GM19463 (cell line): ENCODE data around the gene TTC23.

Experiments used
- ATAC-seq: cut with Tn5 transposase; IDR thresholded peaks from one replicate; pipeline ENCODE4 v1.9.1; 2021; ENCODE audit warnings: mild to moderate bottlenecking, moderate library complexity; ENCODE audit not compliant: unreplicated experiment

The TTC23 gene

GRCh38 chr15:99106417-99107220 lies 142.8 kb downstream of the TTC23 start:
- no peak for ATAC-seq

GRCh38 chr15:99105514-99106341 lies 143.7 kb downstream of the TTC23 start:
- peak; percentile 38 for ATAC-seq

GRCh38 chr15:99104788-99105513 lies 144.4 kb downstream of the TTC23 start, which contains the start of gene SYNM:
Gene SYNM, plus strand, starts transcription at chr15:99105080. Its CDS starts 120 bp downstream, at chr15:99105200.
- ATAC-seq, result peak; percentile 55

- no peak for ATAC-seq
Observed at GRCh38 chr15:99103279-99103678, 146.1 kb downstream of the TTC23 start.

- ATAC-seq, result no peak
Observed at GRCh38 chr15:99102332-99103235, 146.8 kb downstream of the TTC23 start.

GRCh38 chr15:99101501-99101900 lies 147.9 kb downstream of the TTC23 start:
- no peak for ATAC-seq

- ATAC-seq, result no peak
Observed at GRCh38 chr15:99100245-99101173, 148.9 kb downstream of the TTC23 start.

- ATAC-seq, result no peak
Observed at GRCh38 chr15:99099661-99100060, 149.7 kb downstream of the TTC23 start.

GRCh38 chr15:99098991-99099390 lies 150.4 kb downstream of the TTC23 start:
- ATAC-seq, result no peak

GRCh38 chr15:99098426-99098825 lies 151.0 kb downstream of the TTC23 start:
- ATAC-seq, result no peak

- no peak for ATAC-seq
Observed at GRCh38 chr15:99097441-99098410, 151.7 kb downstream of the TTC23 start.

- no peak for ATAC-seq
Observed at GRCh38 chr15:99096894-99097426, 152.4 kb downstream of the TTC23 start.

- no peak for ATAC-seq
Observed at GRCh38 chr15:99096173-99096893, 153.0 kb downstream of the TTC23 start.

GRCh38 chr15:99095626-99096025 lies 153.8 kb downstream of the TTC23 start:
- ATAC-seq, result no peak

- ATAC-seq, result no peak
Observed at GRCh38 chr15:99092554-99093172, 156.7 kb downstream of the TTC23 start.

GRCh38 chr15:99090938-99091337 lies 158.4 kb downstream of the TTC23 start:
- ATAC-seq, result no peak
